K562 (cell line): ENCODE results near the gene ZNF506. TPM values are rescaled to one million over a fixed set of nuclear protein-coding genes. Genes with fewer than 3 reads are reported as not detected.

Experiments
- ARNT ChIP-seq, 2 experiments: fragments of 450-650 bp; IDR thresholded peaks; 2 replicates each; pipeline ENCODE4 v1.6.1; 2016; ENCODE audit warnings: mild to moderate bottlenecking in 1 of 2
- CEBPB ChIP-seq: fragments of 450-650 bp; IDR thresholded peaks from 2 replicates; pipeline ENCODE4 v1.6.1; 2016; ENCODE audit warnings: missing genetic modification characterization, missing compliant biosample characterization
- DPF2 ChIP-seq: fragments of 450-650 bp; IDR thresholded peaks from 2 replicates; pipeline ENCODE4 v1.6.1; 2016
- MED1 ChIP-seq: sonication (generic); formaldehyde crosslinking; IDR thresholded peaks from 2 replicates; pipeline ENCODE4 v1.8.1; 2023; ENCODE audit warnings: missing genetic modification reagents, borderline replicate concordance
- MIER1 ChIP-seq: fragments of 450-650 bp; IDR thresholded peaks from 2 replicates; pipeline ENCODE4 v1.6.1; 2016; ENCODE audit warnings: antibody characterized with exemption, mild to moderate bottlenecking, low read depth
- NFATC3 ChIP-seq: fragments of 450-650 bp; IDR thresholded peaks from 2 replicates; pipeline ENCODE4 v1.6.1; 2017; ENCODE audit warnings: mild to moderate bottlenecking
- NFRKB ChIP-seq: fragments of 450-650 bp; IDR thresholded peaks from 2 replicates; pipeline ENCODE4 v1.6.1; 2016; ENCODE audit warnings: low read depth
- NUFIP1 ChIP-seq: fragments of 450-650 bp; IDR thresholded peaks from 2 replicates; pipeline ENCODE4 v1.6.1; 2018; ENCODE audit not compliant: partially characterized antibody
- POLR3A ChIP-seq: IDR thresholded peaks from 2 replicates; pipeline ENCODE4 v1.6.1; 2011; ENCODE audit warnings: borderline replicate concordance, mild to moderate bottlenecking, moderate library complexity; ENCODE audit not compliant: insufficient read length, insufficient read depth; ENCODE audit errors: extremely low read depth
- PRMT5 ChIP-seq: sonication (generic); formaldehyde crosslinking; IDR thresholded peaks from 2 replicates; pipeline ENCODE4 v1.5.0; 2020; ENCODE audit warnings: missing genetic modification reagents
- PYGO2 ChIP-seq: fragments of 450-650 bp; IDR thresholded peaks from 2 replicates; pipeline ENCODE4 v1.6.1; 2016; ENCODE audit warnings: mild to moderate bottlenecking, missing genetic modification characterization, moderate library complexity, missing compliant biosample characterization
- RB1 ChIP-seq: fragments of 450-650 bp; IDR thresholded peaks from 2 replicates; pipeline ENCODE4 v1.6.1; 2017; ENCODE audit warnings: low read depth, mild to moderate bottlenecking
- SLC30A9 ChIP-seq: fragments of 250-450 bp; sonication (Bioruptor Pico); IDR thresholded peaks from 2 replicates; pipeline ENCODE4 v1.8.0; 2022; ENCODE audit warnings: mild to moderate bottlenecking, moderate library complexity
- SNIP1 ChIP-seq: fragments of 450-650 bp; IDR thresholded peaks from 2 replicates; pipeline ENCODE4 v1.7.1; 2017; ENCODE audit warnings: low read depth, mild to moderate bottlenecking
- SRSF1 ChIP-seq: fragments of 200-400 bp; formaldehyde crosslinking; IDR thresholded peaks from 2 replicates; pipeline ENCODE4 v1.6.1; 2017; ENCODE audit warnings: mild to moderate bottlenecking, low read depth, low read length, moderate library complexity
- TAF9B ChIP-seq: fragments of 450-650 bp; IDR thresholded peaks from 2 replicates; pipeline ENCODE4 v1.6.1; 2018; ENCODE audit warnings: mild to moderate bottlenecking; ENCODE audit not compliant: partially characterized antibody
- TBL1XR1 ChIP-seq, 2 experiments: IDR thresholded peaks; 2 replicates each; pipeline ENCODE4 v1.6.1; 2012; ENCODE audit warnings: improper control_type of control experiment in 2 of 2, low read length in 2 of 2, mild to moderate bottlenecking in 1 of 2
- USF1 ChIP-seq: sonication (generic); formaldehyde crosslinking; IDR thresholded peaks from 2 replicates; pipeline ENCODE4 v1.9.0; 2022; ENCODE audit warnings: mild to moderate bottlenecking, missing genetic modification reagents
- ZBED1 ChIP-seq: IDR thresholded peaks from 2 replicates; pipeline ENCODE4 v1.6.1; 2014
- ZNF3 ChIP-seq: fragments of 250-450 bp; sonication (Bioruptor Pico); IDR thresholded peaks from 2 replicates; pipeline ENCODE4 v1.5.0; 2021; ENCODE audit warnings: mild to moderate bottlenecking, moderate library complexity
- ZNF398 ChIP-seq: fragments of 250-450 bp; sonication (Bioruptor Pico); IDR thresholded peaks from 2 replicates; pipeline ENCODE4 v1.8.0; 2021; ENCODE audit warnings: moderate library complexity, mild to moderate bottlenecking, inconsistent platforms
- ZNF449 ChIP-seq: fragments of 250-450 bp; sonication (Bioruptor Pico); IDR thresholded peaks from 2 replicates; pipeline ENCODE4 v1.8.0; 2022; ENCODE audit warnings: moderate library complexity, mild to moderate bottlenecking, inconsistent platforms
- polyA plus RNA-seq, 8 experiments: library from polyadenylated mRNA; depleted of rRNA in 4 of 8; stranded (reverse) in 5 of 8; unstranded in 3 of 8; fragments of >200 nt; fragmentation: Nextera tagmentation in 2 of 8; fragmentation: Illumina TruSeq in 1 of 8; extraction: Ambion mirVana in 2 of 8; extraction: Trizol in 1 of 8; gene quantifications; 2 replicates each; pipeline versions ENCODE4 v1.2.1 to v1.2.3, GENCODE V29; 2011 to 2014; ENCODE audit warnings: inconsistent platforms in 1 of 8, missing spikeins in 1 of 8
- total RNA-seq, 7 experiments: library from RNA; depleted of rRNA in 6 of 7; stranded (reverse); fragments of >200 nt in 6 of 7; fragmentation: Illumina TruSeq in 2 of 7; extraction: Trizol in 2 of 7; gene quantifications; 2 replicates each; pipeline versions ENCODE4 v1.2.1 to v1.2.3, GENCODE V29; 2011 to 2021; ENCODE audit warnings: low replicate concordance in 1 of 7
- TF ChIP-seq, protein P1 (sequence below): fragments of 450-650 bp; IDR thresholded peaks from 2 replicates; pipeline ENCODE4 v1.6.1; 2016; ENCODE audit warnings: antibody characterized with exemption

The ZNF506 gene
- total and polyA plus RNA-seq, 9 of the 15 experiments (the other 6 are each of a cell fraction or from before 2014, with no cell fraction given) = 0.03 to 0.44 (median 0.14) TPM; not detected in 2

- TF ChIP-seq ZNF398 (CRISPR knock-in tag) (no peak), TAF9B (peak; percentile 89), SRSF1 (no peak), NUFIP1 (no peak), SNIP1 (no peak), RB1 (peak; percentile 65), NFRKB (peak; percentile 96), MIER1 (no peak), ZNF3 (CRISPR knock-in tag) (no peak), PRMT5 (CRISPR knock-in tag) (no peak), POLR3A (no peak), USF1 (CRISPR knock-in tag) (peak; percentile 76), ZBED1 (0 out of 2 replicates have a peak, but pooled peaks have one; percentile 29), PYGO2 (no peak), NFATC3 (no peak), CEBPB (tag) (no peak; the same call in none of the 2 replicates), ZNF449 (CRISPR knock-in tag) (no peak), MED1 (CRISPR knock-in tag) (no peak), ARNT (IDR thresholded peaks at IDR 0.05) (no peak), DPF2 (0 out of 2 replicates have a peak, but pooled peaks have one; percentile 15), SLC30A9 (CRISPR knock-in tag) (no peak), TBL1XR1 (IDR thresholded peaks at IDR 0.05; ENCODE audit: low read length in 2 of 2) (no peak; a peak in 1 of 4 replicates)
- TF ChIP-seq, protein P1, sequence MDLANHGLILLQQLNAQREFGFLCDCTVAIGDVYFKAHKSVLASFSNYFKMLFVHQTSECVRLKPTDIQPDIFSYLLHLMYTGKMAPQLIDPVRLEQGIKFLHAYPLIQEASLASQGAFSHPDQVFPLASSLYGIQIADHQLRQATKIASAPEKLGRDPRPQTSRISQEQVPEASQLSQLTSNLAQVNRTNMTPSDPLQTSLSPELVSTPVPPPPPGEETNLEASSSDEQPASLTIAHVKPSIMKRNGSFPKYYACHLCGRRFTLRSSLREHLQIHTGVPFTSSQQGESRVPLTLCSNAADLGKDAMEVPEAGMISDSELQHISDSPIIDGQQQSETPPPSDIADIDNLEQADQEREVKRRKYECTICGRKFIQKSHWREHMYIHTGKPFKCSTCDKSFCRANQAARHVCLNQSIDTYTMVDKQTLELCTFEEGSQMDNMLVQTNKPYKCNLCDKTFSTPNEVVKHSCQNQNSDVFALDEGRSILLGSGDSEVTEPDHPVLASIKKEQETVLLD = no peak
Observed at GRCh38 chr19:19865750-19866610, 44.4 kb upstream of the ZNF506 start, which contains the start of gene ZNF253 (continued).
